Measurements from ENCODE around the gene EFNA1. TPM values are rescaled to one million over a fixed set of nuclear protein-coding genes. Genes with fewer than 3 reads are reported as not detected.

Gene EFNA1
- total RNA-seq, 4 donors from 2014 or later: 88.9 to 198 (median 120) TPM

DNA sequence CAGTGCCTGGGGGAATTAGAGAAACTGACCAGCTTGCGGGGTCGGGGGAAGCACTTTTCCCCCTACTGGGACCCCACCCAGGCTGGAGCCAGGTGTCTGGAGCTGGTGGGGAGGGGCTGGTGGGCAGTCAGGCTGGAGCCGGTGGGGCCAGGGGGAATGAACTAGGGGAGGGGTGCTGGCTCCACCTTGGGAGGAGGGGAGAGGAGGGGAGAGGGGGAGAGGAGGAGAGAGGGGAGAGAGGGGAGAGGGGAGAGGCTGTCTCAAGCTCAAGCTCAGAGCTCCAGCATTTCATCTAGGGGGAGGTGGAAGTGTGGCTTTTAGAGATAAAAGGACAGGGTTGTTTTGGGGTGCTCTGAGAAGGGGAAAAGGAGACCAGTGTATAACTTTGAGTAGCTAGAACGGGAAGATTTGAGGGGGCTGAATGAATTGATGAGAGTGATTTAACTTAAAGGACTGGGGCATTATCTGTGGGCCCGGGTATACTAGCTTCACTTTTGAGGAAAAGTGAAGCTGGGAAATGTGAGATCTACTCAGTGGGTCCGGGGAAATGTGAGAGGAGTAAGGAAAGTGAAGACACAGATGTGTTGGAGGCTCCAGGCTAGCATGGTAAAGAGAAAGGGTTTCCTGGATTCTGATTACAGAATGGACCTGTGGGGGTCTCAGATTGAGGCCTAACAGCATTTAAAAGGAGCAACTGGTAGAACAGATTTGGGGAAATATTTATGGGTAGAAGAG, 2.8 kb downstream of the EFNA1 start:
- Histone ChIP-seq H3K4me1 (peaks cover 97% of the 10 kb centered on the region), H3K36me3 (peaks cover 30% of the 10 kb centered on the region), H3K27ac (peak overlapping the region; percentile 100), H3K27me3 (no peaks in the 10 kb centered on the region), H3K4me3 (peak overlapping the region; percentile 83), H3K9me3 (no peaks in the 10 kb centered on the region)
- 11% methylated on average over 5 of the region's 6 CpGs for WGBS
- DNase-seq (ENCODE audit: low spot score in 2 of 2): no peak
- no peak for TF ChIP-seq POLR2A (IDR thresholded peaks at IDR 0.05)
- TF ChIP-seq, protein P1, sequence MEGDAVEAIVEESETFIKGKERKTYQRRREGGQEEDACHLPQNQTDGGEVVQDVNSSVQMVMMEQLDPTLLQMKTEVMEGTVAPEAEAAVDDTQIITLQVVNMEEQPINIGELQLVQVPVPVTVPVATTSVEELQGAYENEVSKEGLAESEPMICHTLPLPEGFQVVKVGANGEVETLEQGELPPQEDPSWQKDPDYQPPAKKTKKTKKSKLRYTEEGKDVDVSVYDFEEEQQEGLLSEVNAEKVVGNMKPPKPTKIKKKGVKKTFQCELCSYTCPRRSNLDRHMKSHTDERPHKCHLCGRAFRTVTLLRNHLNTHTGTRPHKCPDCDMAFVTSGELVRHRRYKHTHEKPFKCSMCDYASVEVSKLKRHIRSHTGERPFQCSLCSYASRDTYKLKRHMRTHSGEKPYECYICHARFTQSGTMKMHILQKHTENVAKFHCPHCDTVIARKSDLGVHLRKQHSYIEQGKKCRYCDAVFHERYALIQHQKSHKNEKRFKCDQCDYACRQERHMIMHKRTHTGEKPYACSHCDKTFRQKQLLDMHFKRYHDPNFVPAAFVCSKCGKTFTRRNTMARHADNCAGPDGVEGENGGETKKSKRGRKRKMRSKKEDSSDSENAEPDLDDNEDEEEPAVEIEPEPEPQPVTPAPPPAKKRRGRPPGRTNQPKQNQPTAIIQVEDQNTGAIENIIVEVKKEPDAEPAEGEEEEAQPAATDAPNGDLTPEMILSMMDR (IDR thresholded peaks at IDR 0.05): no peak
- TF ChIP-seq POLR2AphosphoS5 (IDR thresholded peaks at IDR 0.05): no peak
- TF ChIP-seq EP300 (IDR thresholded peaks at IDR 0.05): no peak

DNA sequence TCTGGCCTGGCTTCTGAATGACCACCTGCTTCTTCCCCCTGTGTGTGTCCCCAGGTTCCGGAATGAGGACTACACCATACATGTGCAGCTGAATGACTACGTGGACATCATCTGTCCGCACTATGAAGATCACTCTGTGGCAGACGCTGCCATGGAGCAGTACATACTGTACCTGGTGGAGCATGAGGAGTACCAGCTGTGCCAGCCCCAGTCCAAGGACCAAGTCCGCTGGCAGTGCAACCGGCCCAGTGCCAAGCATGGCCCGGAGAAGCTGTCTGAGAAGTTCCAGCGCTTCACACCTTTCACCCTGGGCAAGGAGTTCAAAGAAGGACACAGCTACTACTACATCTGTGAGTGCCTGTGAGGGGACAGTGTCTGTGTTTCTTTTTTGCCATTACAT, 3.6 kb downstream of the EFNA1 start:
- H3K4me3 ChIP-seq: peak overlapping the region; percentile 83
- H3K36me3 ChIP-seq: peaks cover 30% of the 10 kb centered on the region
- H3K27ac ChIP-seq: peak overlapping the region; percentile 100
- no peaks in the 10 kb centered on the region for H3K9me3 ChIP-seq
- TF ChIP-seq EP300 (IDR thresholded peaks at IDR 0.05) (no peak), POLR2AphosphoS5 (IDR thresholded peaks at IDR 0.05) (no peak), POLR2A (IDR thresholded peaks at IDR 0.05) (no peak)
- TF ChIP-seq, protein P1 (IDR thresholded peaks at IDR 0.05): no peak
- WGBS: 50% methylated on average over 8 of the region's 8 CpGs
- peaks cover 89% of the 10 kb centered on the region for H3K4me1 ChIP-seq
- DNase-seq (ENCODE audit: low spot score in 2 of 2): no peak
- no peaks in the 10 kb centered on the region for H3K27me3 ChIP-seq

DNA sequence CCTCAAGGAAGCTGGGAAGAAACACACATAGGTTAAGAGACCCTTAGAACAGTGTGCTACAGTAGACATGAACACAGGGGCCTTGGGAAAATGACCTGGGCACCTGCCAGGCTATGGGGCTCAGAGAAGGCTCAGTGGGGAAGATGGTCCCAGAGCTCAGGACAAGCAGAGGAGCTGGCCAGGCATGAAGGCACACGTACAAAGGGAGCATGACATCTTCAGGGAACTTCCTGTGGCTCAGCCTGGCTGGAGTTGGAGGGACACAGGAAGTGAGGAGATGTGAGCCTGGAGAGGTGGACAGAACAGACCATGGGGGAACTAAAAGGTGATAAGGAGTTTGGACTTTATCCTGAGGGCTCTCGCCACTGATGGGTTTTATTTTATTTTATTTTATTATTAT, 4.2 kb downstream of the EFNA1 start:
- DNase-seq (ENCODE audit: low spot score in 2 of 2): no peak
- H3K9me3 ChIP-seq: no peaks in the 10 kb centered on the region
- H3K4me1 ChIP-seq: peaks cover 87% of the 10 kb centered on the region
- peak overlapping the region; percentile 100 for H3K27ac ChIP-seq
- no peak overlapping the region for H3K4me3 ChIP-seq
- 53% methylated on average over 2 of the region's 2 CpGs for WGBS
- no peaks in the 10 kb centered on the region for H3K27me3 ChIP-seq
- TF ChIP-seq EP300 (IDR thresholded peaks at IDR 0.05): no peak
- peaks cover 30% of the 10 kb centered on the region for H3K36me3 ChIP-seq

DNA sequence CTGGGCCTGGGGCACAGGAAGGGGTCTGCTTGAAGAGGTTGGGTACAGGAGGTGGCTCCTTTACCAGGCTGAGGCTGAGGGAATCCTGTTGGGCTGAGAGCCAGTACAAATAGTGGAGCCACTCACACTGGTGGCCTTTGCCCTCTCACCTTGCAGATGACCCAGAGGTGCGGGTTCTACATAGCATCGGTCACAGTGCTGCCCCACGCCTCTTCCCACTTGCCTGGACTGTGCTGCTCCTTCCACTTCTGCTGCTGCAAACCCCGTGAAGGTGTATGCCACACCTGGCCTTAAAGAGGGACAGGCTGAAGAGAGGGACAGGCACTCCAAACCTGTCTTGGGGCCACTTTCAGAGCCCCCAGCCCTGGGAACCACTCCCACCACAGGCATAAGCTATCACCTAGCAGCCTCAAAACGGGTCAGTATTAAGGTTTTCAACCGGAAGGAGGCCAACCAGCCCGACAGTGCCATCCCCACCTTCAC, 6.2 kb downstream of the EFNA1 start:
- Histone ChIP-seq H3K4me1 (peaks cover 81% of the 10 kb centered on the region), H3K4me3 (peak overlapping the region; percentile 61), H3K27me3 (no peaks in the 10 kb centered on the region), H3K9me3 (no peaks in the 10 kb centered on the region), H3K27ac (peak overlapping the region; percentile 100), H3K36me3 (peaks cover 30% of the 10 kb centered on the region)
- TF ChIP-seq EP300 (IDR thresholded peaks at IDR 0.05) (no peak), POLR2AphosphoS5 (IDR thresholded peaks at IDR 0.05) (no peak), POLR2A (IDR thresholded peaks at IDR 0.05) (no peak)
- TF ChIP-seq, protein P1 (IDR thresholded peaks at IDR 0.05): no peak
- DNase-seq (ENCODE audit: low spot score in 2 of 2): no peak
- 50% methylated on average over 4 of the region's 7 CpGs for WGBS

DNA sequence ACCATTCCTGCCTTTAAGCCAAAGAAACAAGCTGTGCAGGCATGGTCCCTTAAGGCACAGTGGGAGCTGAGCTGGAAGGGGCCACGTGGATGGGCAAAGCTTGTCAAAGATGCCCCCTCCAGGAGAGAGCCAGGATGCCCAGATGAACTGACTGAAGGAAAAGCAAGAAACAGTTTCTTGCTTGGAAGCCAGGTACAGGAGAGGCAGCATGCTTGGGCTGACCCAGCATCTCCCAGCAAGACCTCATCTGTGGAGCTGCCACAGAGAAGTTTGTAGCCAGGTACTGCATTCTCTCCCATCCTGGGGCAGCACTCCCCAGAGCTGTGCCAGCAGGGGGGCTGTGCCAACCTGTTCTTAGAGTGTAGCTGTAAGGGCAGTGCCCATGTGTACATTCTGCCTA, 6.6 kb downstream of the EFNA1 start:
- Histone ChIP-seq H3K4me1 (peaks cover 84% of the 10 kb centered on the region), H3K9me3 (no peaks in the 10 kb centered on the region), H3K27me3 (no peaks in the 10 kb centered on the region), H3K36me3 (peaks cover 30% of the 10 kb centered on the region), H3K27ac (peak overlapping the region; percentile 100), H3K4me3 (peak overlapping the region; percentile 61)
- TF ChIP-seq POLR2A (IDR thresholded peaks at IDR 0.05): no peak
- TF ChIP-seq EP300 (IDR thresholded peaks at IDR 0.05): no peak
- TF ChIP-seq, protein P1 (IDR thresholded peaks at IDR 0.05): no peak
- TF ChIP-seq POLR2AphosphoS5 (IDR thresholded peaks at IDR 0.05): no peak
- WGBS: 50% methylated on average over 1 of the region's 1 CpG
- no peak for DNase-seq (ENCODE audit: low spot score in 2 of 2)
